NK-92 (cell line): ENCODE data around the gene GPATCH2.
"Not testable (repeated sequence)": the region's sequence is repeated elsewhere in the genome, so short reads cannot be mapped to it uniquely, and the experiment has no call there.

ENCODE experiments used
- DNase-seq: peaks from one replicate; lab custom pipeline; 2025; ENCODE audit not compliant: unreplicated experiment; lab: John Stamatoyannopoulos, UW

The GPATCH2 gene

GRCh38 chr1:217526636-217527035 is 104.3 kb downstream of the GPATCH2 start:
- DNase-seq = no peak

- no peak for DNase-seq
Observed at GRCh38 chr1:217525773-217526490, 105.0 kb downstream of the GPATCH2 start.

GRCh38 chr1:217524787-217525520 is 105.9 kb downstream of the GPATCH2 start:
- no peak for DNase-seq

GRCh38 chr1:217523921-217524320 is 107.0 kb downstream of the GPATCH2 start:
- not testable (repeated sequence) for DNase-seq

- no peak for DNase-seq
Observed at GRCh38 chr1:217522277-217522676, 108.6 kb downstream of the GPATCH2 start.

GRCh38 chr1:217521317-217521716 is 109.6 kb downstream of the GPATCH2 start:
- no peak for DNase-seq

- DNase-seq = no peak
Observed at GRCh38 chr1:217506878-217507277, 124.0 kb downstream of the GPATCH2 start.

GRCh38 chr1:217498209-217498608 is 132.7 kb downstream of the GPATCH2 start:
- DNase-seq = no peak

GRCh38 chr1:217495249-217495648 is 135.6 kb downstream of the GPATCH2 start:
- DNase-seq = no peak

GRCh38 chr1:217494767-217495166 is 136.1 kb downstream of the GPATCH2 start:
- DNase-seq = no peak

GRCh38 chr1:217493290-217493689 is 137.6 kb downstream of the GPATCH2 start:
- DNase-seq = no peak

- no peak for DNase-seq
Observed at GRCh38 chr1:217484871-217485270, 146.0 kb downstream of the GPATCH2 start.

GRCh38 chr1:217482356-217483102 is 148.4 kb downstream of the GPATCH2 start:
- DNase-seq = no peak

- no peak for DNase-seq
Observed at GRCh38 chr1:217478450-217478849, 152.4 kb downstream of the GPATCH2 start.

- no peak for DNase-seq
Observed at GRCh38 chr1:217472915-217473314, 158.0 kb downstream of the GPATCH2 start.

GRCh38 chr1:217471403-217471802 is 159.5 kb downstream of the GPATCH2 start:
- DNase-seq = no peak

- no peak for DNase-seq
Observed at GRCh38 chr1:217469983-217470382, 160.9 kb downstream of the GPATCH2 start.

- DNase-seq = no peak
Observed at GRCh38 chr1:217465102-217465501, 165.8 kb downstream of the GPATCH2 start.

- DNase-seq = no peak
Observed at GRCh38 chr1:217462666-217463065, 168.2 kb downstream of the GPATCH2 start.

- no peak for DNase-seq
Observed at GRCh38 chr1:217462159-217462558, 168.7 kb downstream of the GPATCH2 start.

GRCh38 chr1:217457016-217457415 is 173.9 kb downstream of the GPATCH2 start:
- DNase-seq = no peak

GRCh38 chr1:217456261-217456660 is 174.6 kb downstream of the GPATCH2 start:
- DNase-seq = no peak
